ENCODE measurements around the gene MECR.
"Not testable (repeated sequence)": the region's sequence is repeated elsewhere in the genome, so short reads cannot be mapped to it uniquely, and the experiment has no call there.

- TF ChIP-seq CTCF (optimal IDR thresholded peaks at IDR 0.05 in 1 of 3, IDR thresholded peaks at IDR 0.05 in 1 of 3, conservative IDR thresholded peaks at IDR 0.05 in 1 of 3; ENCODE audit: extremely low read depth in 1 of 3, insufficient read depth in 2 of 3, low read length in 3 of 3); EZH2 (IDR thresholded peaks at IDR 0.05; ENCODE audit: low read length): not testable (repeated sequence)
Measured at GRCh38 chr1:29234881-29235280, 4.1 kb upstream of the MECR start.

Data from keratinocyte (primary cell).